Renal pelvis (tissue), 4 donors: Measurements from ENCODE around the gene SLC25A48. TPM values are rescaled to one million over a fixed set of nuclear protein-coding genes. Genes with fewer than 3 reads are reported as not detected.
"Not testable (repeated sequence)": the region's sequence is repeated elsewhere in the genome, so short reads cannot be mapped to it uniquely, and the experiment has no call there.

ENCODE experiments used
- DNase-seq: peaks from one replicate; pipeline ENCODE4 v3.0.0-alpha.2; 2013
- polyA plus RNA-seq, 3 donors: library from polyadenylated mRNA; unstranded; fragments of 120-200 nt; gene quantifications; one replicate each; pipeline ENCODE4 v1.2.1, GENCODE V29; 2013; ENCODE audit not compliant: insufficient read length in 3 of 3

Gene SLC25A48
- polyA plus RNA-seq, 3 donors: 3.0 to 5.4 (median 3.5) TPM

DNA sequence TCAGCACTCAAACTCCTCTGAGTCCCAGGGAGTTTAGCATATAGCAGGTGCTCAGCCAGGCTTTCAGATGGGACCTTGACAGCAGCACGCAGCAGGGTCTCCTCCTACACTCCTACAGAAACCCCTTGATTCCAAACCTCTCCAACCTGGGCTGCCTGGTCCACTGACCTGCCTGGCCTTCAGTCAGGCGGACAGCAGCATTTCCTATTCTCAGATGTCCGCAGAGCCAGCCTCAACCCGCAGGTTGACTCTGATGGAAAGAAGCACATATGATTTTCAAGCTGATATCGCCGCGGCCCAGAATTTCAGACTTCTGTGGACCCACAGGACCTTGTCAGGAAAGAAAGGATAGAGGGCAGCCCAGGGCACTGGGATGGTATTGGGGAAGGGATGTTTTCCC is 5.3 kb upstream of the SLC25A48 start:
- no peak for DNase-seq

GRCh38 chr5:135829681-135830383 is 4.6 kb upstream of the SLC25A48 start:
- peak; percentile 65 for DNase-seq

GRCh38 chr5:135830384-135830700 is 4.1 kb upstream of the SLC25A48 start:
- no peak for DNase-seq

GRCh38 chr5:135830876-135831275 is 3.6 kb upstream of the SLC25A48 start:
- DNase-seq: no peak

- no peak for DNase-seq
Measured at GRCh38 chr5:135831439-135831838, 3.0 kb upstream of the SLC25A48 start.

GRCh38 chr5:135831851-135832555 is 2.5 kb upstream of the SLC25A48 start:
- DNase-seq: no peak

DNA sequence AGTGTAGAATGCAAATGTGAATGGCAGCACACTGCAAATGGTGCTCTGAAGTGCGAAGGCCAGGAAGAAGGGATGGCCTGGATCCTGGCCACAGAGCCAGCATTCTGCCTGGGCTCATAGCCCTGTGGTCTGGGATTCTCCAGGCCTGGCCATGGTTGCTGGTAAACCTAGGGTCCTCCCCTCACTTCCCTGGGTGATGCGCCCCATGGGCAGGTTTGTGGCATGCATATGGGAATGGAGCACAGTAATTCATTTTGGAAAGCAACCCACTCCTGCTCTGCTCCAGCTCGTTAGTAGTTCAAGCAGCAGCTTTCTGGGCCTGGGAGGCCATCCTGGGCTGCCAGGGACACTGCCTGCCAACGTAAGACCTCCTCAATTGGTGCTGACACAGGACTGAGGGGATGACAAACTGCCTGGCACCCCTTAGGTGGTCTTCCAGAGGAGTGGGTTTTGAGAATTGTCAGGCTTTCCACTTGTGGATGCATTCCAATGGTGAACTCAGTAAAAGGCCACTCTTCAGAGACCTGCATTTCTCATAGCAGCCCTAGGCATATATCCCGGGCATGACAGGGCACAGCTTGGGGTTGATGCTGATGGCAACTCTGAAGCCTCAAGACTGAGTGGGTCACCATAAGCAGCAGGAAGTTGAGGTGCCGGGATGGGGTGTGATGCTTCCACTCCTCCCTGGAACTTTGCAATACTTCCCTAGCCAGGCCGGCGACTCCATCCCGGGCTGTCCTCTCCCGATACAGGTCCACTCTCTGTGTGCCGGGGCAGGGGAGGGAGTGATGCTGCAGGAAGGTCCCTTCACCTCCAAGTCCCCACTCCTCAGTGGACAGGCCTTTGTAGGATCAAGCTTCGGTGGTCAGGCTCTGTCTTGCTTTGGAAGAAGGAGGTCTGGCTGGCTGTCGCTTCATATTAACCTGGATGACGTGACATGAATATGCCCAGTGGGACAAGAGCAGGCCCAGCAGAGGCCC is 1.2 kb upstream of the SLC25A48 start:
- DNase-seq: no peak

DNA sequence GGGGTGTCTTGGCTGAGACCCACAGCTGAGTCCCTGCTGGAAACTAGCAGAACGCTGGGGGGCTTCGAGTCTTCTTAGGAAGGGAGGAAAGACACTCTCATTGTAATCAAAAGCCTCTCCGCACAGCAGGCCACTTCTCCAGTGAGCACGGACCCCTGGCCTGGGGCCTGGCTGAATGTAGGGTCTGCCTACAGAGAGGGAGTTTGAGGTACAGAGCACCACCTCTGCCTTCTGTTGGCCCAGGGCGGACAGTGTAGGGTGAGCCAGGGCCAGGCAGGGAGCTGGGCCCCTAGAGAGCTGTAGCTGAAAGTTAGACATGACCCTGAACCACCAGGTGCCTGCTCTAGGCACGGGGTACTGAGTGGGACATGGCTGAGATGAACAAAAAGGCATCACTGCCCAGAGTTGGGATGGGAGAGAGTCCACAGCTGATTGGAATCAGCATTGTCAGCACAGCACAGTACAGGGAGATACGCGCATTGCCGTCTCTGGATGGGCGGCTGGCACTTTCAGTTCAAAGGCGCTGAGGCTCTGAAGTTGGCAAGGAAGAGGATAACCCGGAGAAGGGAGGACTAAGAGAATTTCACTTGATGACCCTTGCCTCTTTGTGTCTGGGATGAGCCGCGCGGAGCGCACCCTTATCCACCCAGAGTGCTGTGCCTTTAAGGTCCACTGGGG is 363 bp upstream of the SLC25A48 start:
- no peak for DNase-seq

- DNase-seq: no peak
Measured at GRCh38 chr5:135835766-135836165, 1.3 kb downstream of the SLC25A48 start.

- DNase-seq: not testable (repeated sequence)
Measured at GRCh38 chr5:135838395-135838794, 3.9 kb downstream of the SLC25A48 start.

DNA sequence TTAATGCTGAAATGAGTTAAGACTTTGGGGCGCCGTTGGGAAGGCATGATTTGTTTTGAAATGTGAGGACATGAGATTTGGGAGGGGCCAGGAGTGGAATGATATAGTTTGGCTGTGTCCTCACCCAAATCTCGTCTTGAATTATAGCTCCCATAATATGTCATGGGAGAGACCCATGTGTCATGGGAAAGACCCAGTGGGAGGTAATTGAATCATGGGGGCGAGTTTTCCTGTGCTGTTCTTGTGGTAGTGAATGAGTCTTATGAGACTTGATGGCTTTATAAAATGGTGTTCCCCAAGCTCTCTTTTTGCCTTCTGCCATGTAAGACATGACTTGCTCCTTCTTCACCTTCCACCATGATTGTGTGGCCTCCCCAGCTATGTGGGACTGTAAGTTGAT is 5.1 kb downstream of the SLC25A48 start:
- DNase-seq: no peak

GRCh38 chr5:135840959-135841358 is 6.5 kb downstream of the SLC25A48 start:
- DNase-seq: no peak

DNA sequence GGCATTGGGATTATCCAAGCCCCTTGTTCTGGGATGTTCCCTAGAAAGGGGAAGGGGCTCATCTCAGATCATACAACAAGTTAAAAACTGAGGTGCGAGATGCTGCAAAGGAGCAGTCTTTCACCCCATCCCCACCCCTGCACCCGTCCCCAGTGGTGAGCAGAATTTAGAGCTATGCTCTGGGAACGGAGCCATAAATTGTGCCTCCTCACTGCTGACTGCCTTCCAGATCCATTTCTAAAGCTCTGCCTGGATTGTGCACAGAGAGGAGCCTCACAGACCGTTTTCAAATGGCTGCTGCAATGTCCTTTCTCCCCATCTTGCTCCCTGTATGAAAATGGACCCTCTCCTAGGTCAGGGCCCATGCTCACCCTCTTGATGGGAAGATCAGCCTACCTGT is 8.3 kb downstream of the SLC25A48 start:
- DNase-seq: no peak

- DNase-seq: no peak
Measured at GRCh38 chr5:135843571-135844337, 9.3 kb downstream of the SLC25A48 start.

DNA sequence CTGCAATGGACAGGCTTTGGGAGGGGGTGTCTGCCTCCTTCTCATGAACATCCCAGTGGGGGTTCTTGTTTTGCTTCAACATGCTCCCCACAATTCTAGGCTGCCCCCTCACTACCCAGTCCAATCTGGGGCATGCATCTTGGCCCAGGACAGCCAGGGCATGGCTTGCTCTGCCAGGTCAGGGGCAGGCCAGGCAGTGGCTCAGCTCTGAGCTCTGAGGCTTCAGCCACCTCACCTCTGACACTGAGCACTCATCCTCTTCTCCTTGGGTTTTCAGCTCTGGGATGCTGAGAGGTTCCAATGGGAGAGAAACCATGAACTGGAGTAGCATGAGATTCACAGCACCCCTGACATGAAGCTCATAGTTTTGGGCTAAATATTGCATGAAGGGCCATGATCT is 11.8 kb downstream of the SLC25A48 start:
- DNase-seq: no peak

DNA sequence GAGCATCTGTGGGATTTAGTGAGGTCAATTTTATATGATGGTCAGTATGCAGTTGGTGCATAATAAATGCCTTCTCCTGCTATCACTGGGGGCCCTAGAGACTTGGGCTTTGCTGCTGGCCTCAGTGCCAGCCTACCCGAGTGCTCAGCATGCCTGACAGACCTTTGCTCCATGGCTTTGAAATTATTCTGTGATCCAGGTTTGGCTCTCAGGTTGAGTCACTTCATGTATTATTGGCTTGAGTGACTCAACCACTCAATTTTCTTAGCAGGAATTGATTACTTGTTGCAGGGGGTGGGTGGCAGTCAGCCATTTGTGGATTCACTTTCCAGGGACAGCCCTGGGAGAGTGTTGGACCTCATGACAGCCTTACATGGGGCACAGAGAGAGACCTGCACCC is 13.5 kb downstream of the SLC25A48 start:
- DNase-seq: no peak

GRCh38 chr5:135850231-135850630 is 15.8 kb downstream of the SLC25A48 start:
- DNase-seq: no peak

DNA sequence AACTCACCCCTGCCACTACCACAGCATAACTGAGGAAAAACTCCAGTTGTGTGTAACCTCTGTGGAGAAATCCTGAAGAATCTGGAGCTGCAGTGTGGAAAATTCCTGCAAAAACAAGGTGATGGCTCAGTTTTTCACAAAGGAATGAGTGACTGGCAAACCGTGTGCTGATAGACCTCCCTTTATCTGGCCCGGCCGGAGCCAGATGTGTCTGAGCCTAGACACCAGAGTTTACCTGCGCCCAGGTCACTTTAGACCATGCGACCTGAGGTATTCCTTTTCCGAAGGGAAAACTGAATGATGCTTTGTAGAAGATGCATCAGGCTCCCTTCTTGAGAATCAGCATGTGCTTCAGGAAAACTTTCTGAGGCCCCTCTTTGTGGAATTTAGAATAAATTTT is 16.2 kb downstream of the SLC25A48 start:
- DNase-seq: no peak

DNA sequence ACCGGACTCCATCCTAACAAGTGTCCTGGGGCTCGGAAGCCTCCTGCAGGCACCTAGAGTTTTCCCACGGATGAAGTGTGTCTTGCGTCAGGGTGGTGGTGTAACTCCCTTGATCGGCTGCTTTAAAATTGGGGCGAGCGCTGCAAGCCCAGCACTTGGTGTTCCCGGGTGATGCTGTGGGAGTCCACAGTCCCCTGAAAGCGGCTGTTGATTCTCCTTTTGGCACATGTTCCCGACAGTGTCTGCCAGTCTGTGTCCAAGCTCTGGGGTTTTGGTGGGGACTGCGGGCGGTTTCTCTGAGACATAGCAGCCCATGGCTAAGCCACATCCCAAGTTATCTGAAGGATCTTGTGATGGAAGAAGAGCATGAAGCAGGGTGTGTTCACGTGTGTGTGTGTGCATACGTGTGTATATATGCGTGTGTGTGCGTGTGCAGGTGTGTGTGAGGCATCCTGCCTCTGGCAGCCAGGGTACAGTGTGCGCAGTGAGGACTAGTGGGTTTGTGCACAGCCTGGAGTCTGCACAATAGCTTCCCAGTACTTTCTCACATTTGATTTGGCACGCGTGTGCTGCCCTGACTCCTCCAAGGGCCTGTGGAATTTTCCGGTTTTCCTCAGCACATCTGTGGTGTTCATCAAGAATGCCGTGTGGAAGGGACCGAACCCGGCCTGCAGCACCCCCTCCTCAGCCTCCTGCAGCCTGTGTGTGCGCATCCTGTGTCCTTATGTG is 16.9 kb downstream of the SLC25A48 start:
- no peak for DNase-seq
